SK-N-SH (cell line): Measurements from ENCODE around the gene SLCO2A1. TPM values are rescaled to one million over a fixed set of nuclear protein-coding genes. Genes with fewer than 3 reads are reported as not detected.

Experiments
- CTCF ChIA-PET: fragments of 300-600, 350-600 bp; formaldehyde crosslinking; extraction: SDS; loops from one replicate; lab custom pipeline; 2021; lab: Yijun Ruan, JAX
- POLR2A ChIA-PET: fragments of 350-600 bp; sonication (Branson Sonifier 250); formaldehyde crosslinking; extraction: SDS; loops from one replicate; lab custom pipeline; 2020; ENCODE audit warnings: antibody characterized with exemption, inconsistent platforms; lab: Yijun Ruan, JAX
- DNase-seq: peaks from one replicate; pipeline ENCODE4 v3.0.0; 2012
- H2AFZ ChIP-seq: fragments of 200-600 bp; sonication (generic); 2 replicates; pipeline ENCODE4 v1.8.1; 2016; ENCODE audit warnings: antibody characterized with exemption, mild to moderate bottlenecking, low read depth
- H3F3A ChIP-seq: fragments of 200-600 bp; sonication (generic); replicated peaks from 2 replicates; pipeline ENCODE3; 2016; ENCODE audit warnings: antibody characterized with exemption, mild to moderate bottlenecking; ENCODE audit not compliant: insufficient read depth
- H3K27ac ChIP-seq, 2 experiments: fragments of 200-500 bp in 1 of 2; fragments of 200-600 bp in 1 of 2; sonication (Bioruptor generic) in 1 of 2; sonication (generic), shearing (Covaris generic) in 1 of 2; 2 replicates each; pipeline versions ENCODE4 v1.5.1 to v1.6.1; 2014 to 2016; ENCODE audit warnings: low read depth in 2 of 2, inconsistent platforms in 1 of 2, low read length in 1 of 2, mild to moderate bottlenecking in 1 of 2, mixed read lengths in 1 of 2
- H3K27me3 ChIP-seq: fragments of 200-600 bp; sonication (generic), shearing (Covaris generic); 2 replicates; pipeline ENCODE4 v1.6.1; 2016; ENCODE audit warnings: mixed run types; ENCODE audit not compliant: insufficient read depth
- H3K36me3 ChIP-seq, 2 experiments: fragments of 200-500 bp in 1 of 2; fragments of 200-600 bp in 1 of 2; sonication (Bioruptor generic) in 1 of 2; sonication (generic) in 1 of 2; replicated peaks in 1 of 2; 2 replicates each; pipeline versions ENCODE3 to v1.5.1; 2014 to 2016; ENCODE audit warnings: low read length in 1 of 2, mild to moderate bottlenecking in 1 of 2; ENCODE audit not compliant: insufficient read depth in 2 of 2, control insufficient read depth in 1 of 2
- H3K4me1 ChIP-seq, 2 experiments: fragments of 200-500 bp in 1 of 2; fragments of 200-600 bp in 1 of 2; sonication (Bioruptor generic) in 1 of 2; sonication (generic), shearing (Covaris generic) in 1 of 2; 2 replicates each; pipeline versions ENCODE4 v1.5.1 to v1.6.1; 2014 to 2016; ENCODE audit warnings: low read depth in 1 of 2, low read length in 1 of 2, mixed run types in 1 of 2; ENCODE audit not compliant: insufficient read depth in 2 of 2, control insufficient read depth in 1 of 2
- H3K4me2 ChIP-seq: fragments of 200-600 bp; sonication (generic), shearing (Covaris generic); 2 replicates; pipeline ENCODE4 v1.6.1; 2017; ENCODE audit warnings: mixed run types
- H3K4me3 ChIP-seq, 2 experiments: fragments of 200-500 bp in 1 of 2; fragments of 200-600 bp in 1 of 2; sonication (Bioruptor generic) in 1 of 2; sonication (generic), shearing (Covaris generic) in 1 of 2; 2 replicates each; pipeline versions ENCODE4 v1.5.1 to v1.8.1; 2014 to 2016; ENCODE audit warnings: low read depth in 2 of 2, inconsistent platforms in 1 of 2, low read length in 1 of 2, mild to moderate bottlenecking in 1 of 2, mixed read lengths in 1 of 2, moderate library complexity in 1 of 2
- H3K79me2 ChIP-seq: fragments of 200-600 bp; sonication (generic); 2 replicates; pipeline ENCODE4 v1.8.1; 2017; ENCODE audit warnings: mild to moderate bottlenecking; ENCODE audit not compliant: insufficient read depth
- H3K9ac ChIP-seq: fragments of 200-600 bp; sonication (generic); 2 replicates; pipeline ENCODE4 v1.6.1; 2017; ENCODE audit warnings: mixed run types
- H3K9me2 ChIP-seq: fragments of 200-600 bp; sonication (generic); 2 replicates; pipeline ENCODE4 v1.6.1; 2017; ENCODE audit warnings: mixed run types
- H3K9me3 ChIP-seq: fragments of 200-600 bp; sonication (generic); 2 replicates; pipeline ENCODE4 v1.6.1; 2017; ENCODE audit warnings: mixed run types, mild to moderate bottlenecking, moderate library complexity
- H4K20me1 ChIP-seq: fragments of 200-600 bp; sonication (generic); 2 replicates; pipeline ENCODE4 v1.6.1; 2017; ENCODE audit warnings: mild to moderate bottlenecking, mixed run types; ENCODE audit not compliant: insufficient read depth
- CTCF ChIP-seq: fragments of 200-600 bp; sonication (generic); IDR thresholded peaks from 2 replicates; pipeline ENCODE4 v1.6.1; 2017; ENCODE audit warnings: antibody characterized with exemption, mild to moderate bottlenecking, moderate library complexity
- EP300 ChIP-seq, 2 experiments: IDR thresholded peaks; 2 replicates each; pipeline versions ENCODE4 v1.4.0 to v1.6.1; 2012; ENCODE audit warnings: borderline replicate concordance in 1 of 2, low read depth in 1 of 2, low read length in 1 of 2
- EZH2phosphoT487 ChIP-seq: fragments of 200-600 bp; sonication (generic); IDR thresholded peaks from 2 replicates; pipeline ENCODE4 v1.6.1; 2017; ENCODE audit warnings: low read depth, mixed run types, mild to moderate bottlenecking, antibody characterized with exemption, moderate library complexity, borderline replicate concordance
- FOXJ3 ChIP-seq: sonication (generic); formaldehyde crosslinking; IDR thresholded peaks from 2 replicates; pipeline ENCODE4 v1.5.1; 2020; ENCODE audit warnings: mild to moderate bottlenecking, missing genetic modification reagents
- FOXM1 ChIP-seq: IDR thresholded peaks from 2 replicates; pipeline ENCODE4 v1.4.0; 2012; ENCODE audit warnings: low read depth, mild to moderate bottlenecking
- GABPA ChIP-seq: IDR thresholded peaks from 2 replicates; pipeline ENCODE4 v1.4.0; 2012; ENCODE audit warnings: low read depth, mild to moderate bottlenecking
- IRF3 ChIP-seq: fragments of 150-350 bp; IDR thresholded peaks from 2 replicates; pipeline ENCODE4 v1.6.1; 2016; ENCODE audit warnings: mild to moderate bottlenecking, low read depth, low read length
- MEF2A ChIP-seq: IDR thresholded peaks from 2 replicates; pipeline ENCODE4 v1.4.0; 2012; ENCODE audit warnings: low read depth, borderline replicate concordance
- NRF1 ChIP-seq: IDR thresholded peaks from 2 replicates; pipeline ENCODE4 v1.6.1; 2012; ENCODE audit warnings: low read depth, mild to moderate bottlenecking, low read length
- PBX3 ChIP-seq: IDR thresholded peaks from 2 replicates; pipeline ENCODE4; 2012
- POLR2AphosphoS5 ChIP-seq: IDR thresholded peaks from 2 replicates; pipeline ENCODE4 v1.6.1; 2012; ENCODE audit warnings: low read depth, low read length
- RAD21 ChIP-seq: IDR thresholded peaks from 2 replicates; pipeline ENCODE4 v1.6.1; 2012; ENCODE audit warnings: mild to moderate bottlenecking, low read length
- RFX5 ChIP-seq: IDR thresholded peaks from 2 replicates; pipeline ENCODE4 v1.6.1; 2012; ENCODE audit warnings: mild to moderate bottlenecking, improper control_type of control experiment, low read length
- RXRA ChIP-seq: IDR thresholded peaks from 2 replicates; pipeline ENCODE4 v1.4.0; 2012; ENCODE audit warnings: low read depth, mild to moderate bottlenecking, borderline replicate concordance
- SIN3A ChIP-seq: IDR thresholded peaks from 2 replicates; pipeline ENCODE4 v1.6.1; 2012; ENCODE audit warnings: low read depth, mild to moderate bottlenecking, low read length, moderate library complexity, borderline replicate concordance
- TAF1 ChIP-seq: IDR thresholded peaks from 2 replicates; pipeline ENCODE4 v1.6.1; 2012; ENCODE audit warnings: low read depth, mild to moderate bottlenecking, low read length, moderate library complexity, borderline replicate concordance
- USF1 ChIP-seq: IDR thresholded peaks from 2 replicates; pipeline ENCODE4 v1.4.0; 2012; ENCODE audit warnings: low read depth, borderline replicate concordance
- USF2 ChIP-seq: fragments of 150-350 bp; IDR thresholded peaks from 2 replicates; pipeline ENCODE4 v1.6.1; 2017; ENCODE audit warnings: antibody characterized with exemption, low read length, low read depth, borderline replicate concordance
- YY1 ChIP-seq: IDR thresholded peaks from 2 replicates; pipeline ENCODE4 v1.4.0; 2012; ENCODE audit warnings: low read depth, mild to moderate bottlenecking
- ZBTB33 ChIP-seq: IDR thresholded peaks from 2 replicates; pipeline ENCODE4 v1.4.0; 2012; ENCODE audit warnings: low read depth, borderline replicate concordance
- WGBS: methylation state at CpG from one replicate; pipeline ENCODE4 v1.1.6; 2017; ENCODE audit warnings: low lambda C conversion rate; 5-methylcytosine and 5-hydroxymethylcytosine counted together
- polyA plus RNA-seq, 3 experiments: library from polyadenylated mRNA; depleted of rRNA; stranded (reverse); fragments of >200 nt; gene quantifications; 2 replicates each; pipeline ENCODE4 v1.2.3, GENCODE V29; 2012

SLCO2A1 gene
- polyA plus RNA-seq, 1 of the 3 experiments (the other 2 are of a cell fraction) = 9.3 TPM

GRCh38 chr3:134040066-134040465 is 10.3 kb upstream of the SLCO2A1 start:
- Histone ChIP-seq H3K4me2 (no peak overlapping the region), H3K36me3 (no peaks in the 10 kb centered on the region), H3K9me3 (no peaks in the 10 kb centered on the region), H3K9ac (no peak overlapping the region)
- WGBS = 92% methylated on average over 4 of the region's 4 CpGs
- CTCF ChIA-PET = interaction anchor here (1.4 kb wide), 1 partner anchor 110 kb away, joined by 7 read pairs; no protein-coding TSS in a partner anchor
- no peak for TF ChIP-seq MEF2A
- no peak for TF ChIP-seq CTCF
- TF ChIP-seq SIN3A = no peak
- TF ChIP-seq YY1 = no peak
- TF ChIP-seq NRF1 = no peak
- TF ChIP-seq FOXJ3 (CRISPR knock-in tag) = no peak
- no peak for TF ChIP-seq TAF1
- TF ChIP-seq GABPA = no peak
- TF ChIP-seq EZH2phosphoT487 = no peak
- TF ChIP-seq USF2 = no peak
- no peak for TF ChIP-seq ZBTB33
- TF ChIP-seq EP300 (IDR thresholded peaks at IDR 0.05; ENCODE audit: borderline replicate concordance in 1 of 2, low read depth in 1 of 2, low read length in 1 of 2) = no peak
- TF ChIP-seq USF1 = no peak
- no peak for TF ChIP-seq RFX5
- no peak for TF ChIP-seq RAD21
- no peak for TF ChIP-seq FOXM1
- TF ChIP-seq PBX3 = no peak
- TF ChIP-seq IRF3 = no peak
- no peak for TF ChIP-seq RXRA
- TF ChIP-seq POLR2AphosphoS5 = no peak
- TF ChIP-seq, all 33 proteins: peak for 0
- Histone ChIP-seq H3K79me2 (no peaks in the 10 kb centered on the region), H3K27ac (no peak overlapping the region), H2AFZ (no peak overlapping the region), H3K9me2 (no peaks in the 10 kb centered on the region), H3K4me1 (no peaks in the 10 kb centered on the region), H3K4me3 (no peak overlapping the region), H3K27me3 (no peaks in the 10 kb centered on the region), H4K20me1 (no peaks in the 10 kb centered on the region), H3F3A (no peaks in the 10 kb centered on the region)
- DNase-seq = no peak
- POLR2A ChIA-PET = no interaction called here
